GM12878 (cell line): Measurements from ENCODE around the gene NDUFC1. TPM values are rescaled to one million over a fixed set of nuclear protein-coding genes. Genes with fewer than 3 reads are reported as not detected.
A peak's percentile ranks its signal among the peaks of the same experiment; 100 is the strongest.

Source experiments
- ASH2L ChIP-seq: fragments of 300-600, 200-600 bp; sonication (generic); IDR thresholded peaks from 2 replicates; pipeline ENCODE4 v1.6.1; 2017; ENCODE audit warnings: low read depth, mild to moderate bottlenecking, borderline replicate concordance
- BCLAF1 ChIP-seq: fragments of 450-650 bp; IDR thresholded peaks from 2 replicates; pipeline ENCODE4 v1.6.1; 2017; ENCODE audit warnings: antibody characterized with exemption, mild to moderate bottlenecking, moderate library complexity
- CHD2 ChIP-seq: IDR thresholded peaks from 2 replicates; pipeline ENCODE4 v1.6.1; 2011; ENCODE audit warnings: low read depth, low read length, improper control_type of control experiment, borderline replicate concordance
- E2F8 ChIP-seq: fragments of 450-650 bp; IDR thresholded peaks from 2 replicates; pipeline ENCODE4 v1.6.1; 2018; ENCODE audit warnings: mild to moderate bottlenecking, low read depth, moderate library complexity; ENCODE audit not compliant: partially characterized antibody
- FOXM1 ChIP-seq: IDR thresholded peaks from 2 replicates; pipeline ENCODE4 v1.6.1; 2012; ENCODE audit warnings: low read depth, mild to moderate bottlenecking, inconsistent platforms, low read length, moderate library complexity
- GATAD2B ChIP-seq: fragments of 450-650 bp; conservative IDR thresholded peaks from 2 replicates; pipeline ENCODE4 v1.6.1; 2017; ENCODE audit warnings: low read depth, mild to moderate bottlenecking, moderate library complexity
- IKZF1 ChIP-seq: fragments of 450-650 bp; conservative IDR thresholded peaks from 2 replicates; pipeline ENCODE4 v1.6.1; 2017; ENCODE audit warnings: antibody characterized with exemption, mild to moderate bottlenecking
- IRF4 ChIP-seq: IDR thresholded peaks from 2 replicates; pipeline ENCODE4 v1.6.1; 2011; ENCODE audit warnings: low read depth, low read length
- NFIC ChIP-seq: IDR thresholded peaks from 2 replicates; pipeline ENCODE4 v1.6.1; 2012; ENCODE audit warnings: low read depth, mild to moderate bottlenecking, inconsistent platforms, low read length, moderate library complexity
- NFXL1 ChIP-seq: fragments of 450-650 bp; IDR thresholded peaks from 2 replicates; pipeline ENCODE4 v1.6.1; 2017; ENCODE audit warnings: antibody characterized with exemption, mild to moderate bottlenecking, borderline replicate concordance
- NR2C1 ChIP-seq: fragments of 450-650 bp; IDR thresholded peaks from 2 replicates; pipeline ENCODE4 v1.6.1; 2017; ENCODE audit warnings: antibody characterized with exemption, mild to moderate bottlenecking, moderate library complexity
- RAD21 ChIP-seq: IDR thresholded peaks from 2 replicates; pipeline ENCODE4 v1.6.1; 2011; ENCODE audit warnings: mild to moderate bottlenecking, low read depth, low read length, moderate library complexity; ENCODE audit not compliant: insufficient read depth
- SMC3 ChIP-seq: IDR thresholded peaks from 2 replicates; pipeline ENCODE4 v1.6.1; 2011; ENCODE audit warnings: low read length, improper control_type of control experiment, borderline replicate concordance
- SUPT20H ChIP-seq: IDR thresholded peaks from 2 replicates; pipeline ENCODE4 v1.6.1; 2011; ENCODE audit warnings: low read depth, mild to moderate bottlenecking, low read length, moderate library complexity, borderline replicate concordance; ENCODE audit not compliant: control insufficient read depth
- YY1 ChIP-seq: IDR thresholded peaks from 2 replicates; pipeline ENCODE4 v1.6.1; 2011; ENCODE audit warnings: low read depth, mild to moderate bottlenecking, low read length
- ZNF24 ChIP-seq: fragments of 450-650 bp; IDR thresholded peaks from 2 replicates; pipeline ENCODE4 v1.6.1; 2017; ENCODE audit warnings: antibody characterized with exemption, mild to moderate bottlenecking
- polyA plus RNA-seq, 11 experiments: library from polyadenylated mRNA; depleted of rRNA in 4 of 11; unstranded in 6 of 11; stranded (reverse) in 5 of 11; fragments of >200 nt; fragmentation: Nextera tagmentation in 4 of 11; fragmentation: Illumina TruSeq in 1 of 11; extraction: Ambion mirVana in 4 of 11; extraction: Trizol in 1 of 11; gene quantifications; 1 replicate in 1 of 11; 2 replicates in 10 of 11; pipeline versions ENCODE4 v1.2.1 to v1.2.3, GENCODE V29; 2011 to 2016; ENCODE audit warnings: inconsistent platforms in 2 of 11, missing spikeins in 2 of 11, low read depth in 1 of 11
- total RNA-seq, 4 experiments: library from RNA; depleted of rRNA in 3 of 4; stranded (reverse); fragments of >200 nt in 3 of 4; fragmentation: Illumina TruSeq in 1 of 4; extraction: Trizol in 1 of 4; gene quantifications; 2 replicates each; pipeline versions ENCODE4 v1.2.1 to v1.2.3, GENCODE V29; 2013 to 2021
- TF ChIP-seq, protein P1 (sequence below): IDR thresholded peaks from 2 replicates; pipeline ENCODE4 v1.6.1; 2011; ENCODE audit warnings: low read depth, mild to moderate bottlenecking, low read length, moderate library complexity, borderline replicate concordance; ENCODE audit errors: extremely low read depth
- TF ChIP-seq, protein P2 (sequence below): fragments of 450-650 bp; IDR thresholded peaks from 2 replicates; pipeline ENCODE4 v1.6.1; 2016; ENCODE audit warnings: mild to moderate bottlenecking

The NDUFC1 gene
- total and polyA plus RNA-seq, 10 of the 15 experiments (the other 5 are each of a cell fraction or from before 2014, with no cell fraction given): 25.5 to 242 (median 68.9) TPM

GRCh38 chr4:139301113-139301820 lies 1.0 kb downstream of the NDUFC1 start, which contains the start of gene NAA15 (continued):
- peak; percentile 97 for TF ChIP-seq NR2C1
- TF ChIP-seq ASH2L: no peak; the same call in 1 of the 2 replicates
- no peak for TF ChIP-seq BCLAF1
- TF ChIP-seq IKZF1: peak; percentile 82
- TF ChIP-seq SUPT20H: no peak
- no peak for TF ChIP-seq RAD21
- TF ChIP-seq, protein P1, sequence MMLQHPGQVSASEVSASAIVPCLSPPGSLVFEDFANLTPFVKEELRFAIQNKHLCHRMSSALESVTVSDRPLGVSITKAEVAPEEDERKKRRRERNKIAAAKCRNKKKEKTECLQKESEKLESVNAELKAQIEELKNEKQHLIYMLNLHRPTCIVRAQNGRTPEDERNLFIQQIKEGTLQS: no peak
- TF ChIP-seq GATAD2B: peak; percentile 23; the same call in 1 of the 2 replicates
- no peak for TF ChIP-seq NFIC
- TF ChIP-seq NFXL1: no peak
- peak; percentile 82 for TF ChIP-seq CHD2
- TF ChIP-seq, protein P2, sequence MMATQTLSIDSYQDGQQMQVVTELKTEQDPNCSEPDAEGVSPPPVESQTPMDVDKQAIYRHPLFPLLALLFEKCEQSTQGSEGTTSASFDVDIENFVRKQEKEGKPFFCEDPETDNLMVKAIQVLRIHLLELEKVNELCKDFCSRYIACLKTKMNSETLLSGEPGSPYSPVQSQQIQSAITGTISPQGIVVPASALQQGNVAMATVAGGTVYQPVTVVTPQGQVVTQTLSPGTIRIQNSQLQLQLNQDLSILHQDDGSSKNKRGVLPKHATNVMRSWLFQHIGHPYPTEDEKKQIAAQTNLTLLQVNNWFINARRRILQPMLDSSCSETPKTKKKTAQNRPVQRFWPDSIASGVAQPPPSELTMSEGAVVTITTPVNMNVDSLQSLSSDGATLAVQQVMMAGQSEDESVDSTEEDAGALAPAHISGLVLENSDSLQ: peak; percentile 92
- peak; percentile 98 for TF ChIP-seq YY1
- no peak; the same call in 1 of the 2 replicates for TF ChIP-seq FOXM1
- no peak for TF ChIP-seq SMC3
- no peak for TF ChIP-seq ZNF24
- TF ChIP-seq E2F8: peak; percentile 49
- TF ChIP-seq IRF4: no peak
